Fibroblast of skin of right quadriceps (primary cell): ENCODE measurements around the gene LMCD1.

Experiments
- DNase-seq: peaks from one replicate; pipeline ENCODE4 v3.0.0-alpha.2; 2013

The LMCD1 gene

DNA sequence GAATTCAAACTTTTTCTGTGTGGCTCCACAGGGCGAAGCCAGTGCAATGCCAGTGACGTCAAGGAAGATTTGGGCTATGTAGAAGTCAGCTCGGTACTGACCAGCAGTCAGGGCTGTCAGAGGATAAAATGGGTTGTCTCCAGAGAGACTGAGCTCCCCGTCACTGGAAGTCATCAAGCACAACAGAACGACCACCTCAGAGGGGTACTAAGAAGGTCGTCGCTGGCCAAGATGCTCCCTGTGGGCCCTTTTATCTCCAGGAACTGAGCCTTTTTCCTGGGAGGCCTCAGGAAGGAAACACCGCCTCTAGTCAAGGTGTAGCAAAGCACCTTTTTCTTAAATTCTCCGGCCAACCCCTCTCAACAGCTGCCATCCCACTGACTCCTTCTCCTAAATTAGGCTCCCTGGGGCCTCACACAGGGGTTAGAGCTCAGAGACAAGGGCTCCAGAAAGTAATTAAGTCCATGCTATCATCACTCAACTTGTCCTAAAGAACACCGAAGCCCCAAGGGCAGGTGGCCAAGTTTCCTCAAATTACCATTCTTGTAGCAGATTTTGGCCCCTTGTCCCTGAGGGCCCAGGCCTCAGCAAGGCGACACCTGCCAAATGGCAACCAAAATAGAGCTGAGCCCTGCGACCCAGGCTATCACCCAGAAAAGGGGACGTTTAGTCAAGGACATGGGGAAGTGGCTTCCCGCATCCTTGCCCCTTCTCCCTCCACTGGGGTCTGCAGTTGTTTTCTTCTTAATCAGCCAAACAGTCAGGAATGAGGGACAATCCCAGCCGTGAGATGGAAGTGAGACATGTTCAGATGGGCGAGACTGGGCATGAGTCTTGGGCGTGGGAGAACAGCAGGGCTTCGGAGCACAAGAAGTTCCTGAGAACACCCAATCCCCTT lies 94.9 kb downstream of the LMCD1 start:
- no peak for DNase-seq

GRCh38 chr3:8597219-8597853 lies 95.7 kb downstream of the LMCD1 start:
- DNase-seq, result no peak

DNA sequence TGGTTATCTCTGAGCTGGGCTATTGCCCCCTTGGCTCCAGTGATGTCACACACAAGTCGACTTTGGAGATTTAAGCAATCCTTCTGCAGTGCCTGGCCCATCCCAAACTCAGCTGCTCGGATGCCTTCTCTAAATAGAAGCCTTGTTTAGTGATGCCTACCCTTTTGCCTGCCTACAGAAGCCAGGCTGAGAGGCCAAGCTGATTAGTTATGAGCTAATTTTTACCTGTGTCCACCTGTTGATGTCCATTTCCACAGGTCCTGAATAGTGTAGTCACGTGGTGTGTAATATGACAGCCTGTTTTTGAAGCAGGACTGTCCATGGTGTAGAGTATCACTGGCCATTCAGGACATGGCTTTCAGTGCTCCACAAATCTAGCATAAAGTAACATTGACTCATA lies 97.5 kb downstream of the LMCD1 start:
- DNase-seq, result no peak

GRCh38 chr3:8600457-8600856 lies 98.8 kb downstream of the LMCD1 start:
- DNase-seq, result no peak

DNA sequence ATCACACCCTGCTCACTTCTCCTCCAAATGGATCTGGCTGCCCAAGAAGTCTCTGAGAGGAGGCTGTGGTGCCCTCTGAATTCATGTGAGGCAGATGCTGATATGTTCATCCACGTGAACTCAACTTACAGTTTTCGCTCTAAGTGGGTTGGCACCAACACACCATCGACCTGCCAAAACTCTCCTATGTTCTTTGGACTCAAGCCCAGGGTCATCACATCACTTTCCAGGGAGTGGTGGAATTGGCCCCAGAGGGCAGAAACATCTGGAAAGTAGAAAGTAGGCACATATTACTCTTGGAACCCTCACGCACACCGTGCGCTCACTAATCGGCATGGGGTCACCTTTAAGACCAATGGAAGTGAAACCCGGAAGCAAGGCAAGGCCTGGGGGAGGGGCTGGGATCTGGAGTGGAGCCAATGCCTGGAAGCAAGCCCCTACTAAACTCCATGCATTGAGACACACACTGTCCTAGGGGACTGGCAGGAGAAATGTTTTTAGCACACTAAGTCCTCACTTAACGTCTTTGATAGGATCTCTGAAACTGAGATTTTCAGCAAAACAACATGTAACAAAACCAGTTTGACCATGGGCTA lies 101.6 kb downstream of the LMCD1 start:
- DNase-seq, result peak; percentile 26

DNA sequence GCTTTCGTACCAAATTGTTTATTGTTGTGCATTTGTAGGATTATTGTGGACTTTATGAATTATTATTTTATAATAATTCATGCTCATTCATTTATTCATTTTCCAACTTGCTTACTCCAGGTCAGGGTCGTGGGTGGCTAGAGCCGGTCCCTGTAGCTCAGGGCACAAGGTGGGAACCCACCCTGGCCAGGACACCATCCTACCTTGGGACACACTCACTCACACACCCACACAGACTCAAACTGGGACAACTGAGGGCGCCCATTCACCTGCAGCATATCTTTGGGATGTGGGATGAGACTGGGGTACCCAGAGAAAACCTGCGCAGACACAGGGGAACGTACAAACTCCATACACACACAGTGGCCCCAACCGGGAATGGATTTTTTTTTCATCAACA lies 102.4 kb downstream of the LMCD1 start:
- no peak for DNase-seq

GRCh38 chr3:8604988-8605387 lies 103.4 kb downstream of the LMCD1 start:
- DNase-seq, result no peak

- DNase-seq, result peak; percentile 27
Observed at GRCh38 chr3:8606701-8607231, 105.1 kb downstream of the LMCD1 start.

- peak; percentile 71 for DNase-seq
Observed at GRCh38 chr3:8607234-8608040, 105.8 kb downstream of the LMCD1 start.

- DNase-seq, result no peak
Observed at GRCh38 chr3:8608041-8608790, 106.6 kb downstream of the LMCD1 start.

- DNase-seq, result no peak
Observed at GRCh38 chr3:8608791-8609467, 107.3 kb downstream of the LMCD1 start.

DNA sequence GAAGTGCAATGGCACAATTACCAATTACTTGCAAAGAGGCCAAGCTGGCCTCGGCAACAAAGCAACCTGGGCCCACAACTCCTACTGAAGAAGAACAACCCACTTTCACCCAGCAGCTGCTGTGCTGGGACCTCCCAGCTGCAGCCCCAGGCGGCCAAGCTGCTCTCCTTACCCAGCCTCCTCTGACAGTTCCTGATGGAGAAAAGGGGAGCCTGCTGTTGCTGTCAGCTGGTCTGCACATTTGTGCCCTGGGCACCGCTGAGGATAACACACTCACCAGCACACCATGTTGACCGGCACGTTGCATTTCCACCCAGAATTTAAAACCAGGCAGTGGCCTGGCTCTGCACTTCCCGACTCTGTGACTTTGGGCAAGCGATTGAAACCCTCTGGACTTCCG lies 109.3 kb downstream of the LMCD1 start:
- no peak for DNase-seq

- no peak for DNase-seq
Observed at GRCh38 chr3:8617921-8618320, 116.3 kb downstream of the LMCD1 start.

GRCh38 chr3:8618950-8619349 lies 117.3 kb downstream of the LMCD1 start:
- DNase-seq, result no peak

- peak; percentile 77 for DNase-seq
Observed at GRCh38 chr3:8619548-8619947, 117.9 kb downstream of the LMCD1 start.

DNA sequence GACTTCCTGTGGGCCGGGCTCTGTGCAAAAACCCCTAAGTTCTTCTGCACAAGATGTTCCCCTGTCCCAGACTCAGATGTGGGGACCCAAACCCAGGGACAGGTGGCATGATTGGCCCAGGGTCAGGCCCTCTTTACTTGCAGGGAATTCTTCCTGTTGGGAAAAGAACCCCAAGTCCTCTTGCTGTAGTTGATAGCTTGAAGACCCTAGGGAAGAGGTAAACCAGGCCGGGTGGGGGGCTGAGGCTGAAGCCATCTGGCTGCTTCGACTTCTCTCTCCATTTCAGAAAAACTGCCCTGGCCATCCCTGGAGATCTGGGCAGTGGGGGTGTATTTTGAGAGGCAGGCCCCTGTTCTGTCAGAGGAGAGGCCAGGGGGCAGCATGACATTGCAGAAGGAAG lies 119.5 kb downstream of the LMCD1 start:
- no peak for DNase-seq

GRCh38 chr3:8621872-8622271 lies 120.2 kb downstream of the LMCD1 start:
- DNase-seq, result peak; percentile 85

DNA sequence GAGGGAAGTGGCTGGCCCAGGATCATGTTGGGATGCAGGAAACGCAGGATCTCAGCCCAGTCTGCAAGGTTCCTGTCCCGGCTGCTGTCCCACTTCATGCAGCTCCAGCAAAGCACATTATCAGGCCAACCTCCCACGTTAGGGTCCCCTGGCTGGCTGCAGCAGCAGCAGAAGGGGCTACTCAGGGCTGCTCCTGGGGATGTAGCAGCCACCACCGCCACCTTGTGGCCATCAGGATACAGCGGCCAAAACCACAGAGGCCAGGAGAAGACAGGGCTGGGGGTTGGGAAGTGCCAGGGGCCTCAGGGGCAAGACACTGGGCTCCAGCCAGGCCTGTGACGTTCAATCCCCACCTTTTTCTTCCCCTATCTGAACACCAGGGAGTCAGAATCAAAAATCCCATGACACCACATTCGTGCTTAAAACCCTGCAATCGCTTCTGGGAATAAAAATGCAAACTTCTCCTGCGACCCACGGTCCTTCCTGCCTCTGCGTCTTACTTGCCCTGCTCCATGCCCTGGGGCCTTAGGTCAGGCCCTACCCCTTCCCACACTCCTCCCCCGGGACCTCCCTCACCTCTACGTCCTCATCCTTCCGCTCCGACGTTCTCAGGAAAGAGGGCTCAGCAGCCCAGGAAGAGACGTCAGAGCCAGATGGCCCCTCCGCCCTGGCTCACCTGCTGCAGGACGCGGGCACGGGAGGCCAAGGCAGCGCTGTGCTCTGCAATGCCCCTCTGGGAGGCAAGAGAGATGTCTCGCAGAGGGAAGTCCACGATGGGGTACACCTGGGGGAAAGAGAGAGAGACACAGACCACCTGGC lies 121.5 kb downstream of the LMCD1 start:
- DNase-seq, result peak; percentile 71

DNA sequence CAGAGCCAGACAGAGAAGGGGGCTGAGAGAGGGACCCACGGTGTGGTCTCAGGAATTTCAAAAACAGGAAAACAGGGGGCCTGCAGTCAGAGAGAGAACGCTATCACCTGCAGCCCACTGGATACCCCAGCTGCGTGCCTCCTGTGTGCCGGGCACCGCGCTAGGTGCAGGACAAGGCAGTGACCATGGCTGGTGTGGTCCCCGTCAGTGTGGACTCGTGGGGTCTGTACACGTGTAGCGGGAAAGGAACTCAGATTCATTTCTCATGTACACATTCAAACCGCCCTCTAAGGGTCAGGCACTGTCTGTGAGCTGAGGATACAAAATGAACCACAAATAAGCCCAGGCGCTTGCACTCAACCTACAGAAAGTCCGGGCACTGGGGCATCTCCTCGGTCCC lies 122.1 kb downstream of the LMCD1 start:
- no peak for DNase-seq
